ENCODE results near the gene TUT4. TPM values are rescaled to one million over a fixed set of nuclear protein-coding genes. Genes with fewer than 3 reads are reported as not detected.
A peak's percentile ranks its signal among the peaks of the same experiment; 100 is the strongest.

TUT4 gene
- total RNA-seq, 2 experiments from 2014 or later: 48.1 to 51.2 TPM

DNA sequence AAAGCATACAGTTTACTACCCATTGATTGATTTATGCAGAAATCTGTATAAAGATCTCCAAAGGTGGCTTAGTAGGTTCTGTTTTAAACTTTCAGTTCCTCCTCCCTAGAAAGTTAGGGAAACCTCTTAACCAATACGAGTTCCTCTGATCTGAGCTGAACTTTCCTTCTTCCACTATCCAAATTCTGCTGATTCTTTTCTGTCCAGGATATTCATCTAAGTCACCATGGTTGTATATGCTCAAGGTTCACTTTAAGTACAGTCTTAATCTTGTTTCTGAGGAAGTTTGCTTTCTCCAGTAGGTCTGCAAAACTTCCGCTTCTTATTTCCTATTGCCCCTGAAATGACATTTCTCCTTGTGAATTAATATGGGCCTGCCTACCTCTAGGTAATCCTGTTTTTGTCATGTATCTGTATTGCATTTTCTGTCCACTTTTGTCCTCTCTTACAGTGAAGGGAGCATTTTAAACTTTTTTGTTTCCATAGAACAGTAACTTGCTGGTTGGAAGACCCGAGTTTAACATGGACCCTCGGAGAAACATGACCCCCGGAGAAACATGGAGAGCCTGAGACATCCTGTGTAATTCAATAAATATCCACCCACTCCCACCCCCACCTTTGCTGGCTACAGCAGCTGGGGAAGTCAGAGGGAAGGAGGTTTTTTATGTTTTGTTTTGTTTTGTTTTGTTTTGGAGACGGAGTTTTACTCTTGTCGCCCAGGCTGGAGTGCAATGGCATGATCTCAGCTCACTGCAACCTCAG is 16.7 kb upstream of the TUT4 start:
- Mint-ChIP-seq H3K9me3 (no peaks in the 10 kb centered on the region), H3K27ac (no peak overlapping the region), H3K27me3 (ENCODE audit: low read depth) (no peaks in the 10 kb centered on the region), H3K36me3 (ENCODE audit: low read depth) (no peaks in the 10 kb centered on the region), H3K4me3 (no peak overlapping the region), H3K4me1 (ENCODE audit: low read depth) (peaks cover 21% of the 10 kb centered on the region)
- CTCF ChIA-PET: no interaction called here
- intact Hi-C loops (cut with micrococcal nuclease): no loop called here
- DNase-seq: no peak

GRCh38 chr1:52567943-52568342 is 15.1 kb upstream of the TUT4 start:
- CTCF ChIA-PET: interaction anchor here (0.8 to 1.2 kb wide), 2 partner anchors 11 to 14 kb away, joined by 3 read pairs; no protein-coding TSS in a partner anchor
- Mint-ChIP-seq H3K9me3 (no peaks in the 10 kb centered on the region), H3K27me3 (ENCODE audit: low read depth) (no peaks in the 10 kb centered on the region), H3K36me3 (ENCODE audit: low read depth) (no peaks in the 10 kb centered on the region), H3K27ac (no peak overlapping the region), H3K4me3 (no peak overlapping the region), H3K4me1 (ENCODE audit: low read depth) (peaks cover 17% of the 10 kb centered on the region)
- intact Hi-C loops (cut with micrococcal nuclease): no loop called here
- no peak for DNase-seq

- DNase-seq: no peak
- Mint-ChIP-seq H3K27me3 (ENCODE audit: low read depth) (no peaks in the 10 kb centered on the region), H3K27ac (no peak overlapping the region), H3K4me1 (ENCODE audit: low read depth) (peaks cover under 1% of the 10 kb centered on the region), H3K9me3 (no peaks in the 10 kb centered on the region), H3K4me3 (no peak overlapping the region), H3K36me3 (ENCODE audit: low read depth) (no peaks in the 10 kb centered on the region)
- CTCF ChIA-PET: no interaction called here
- intact Hi-C loops (cut with micrococcal nuclease): no loop called here
Observed at GRCh38 chr1:52562766-52563165, 9.9 kb upstream of the TUT4 start.

- H3K27ac Mint-ChIP-seq: no peak overlapping the region
- intact Hi-C loops (cut with micrococcal nuclease): no loop called here
- CTCF ChIA-PET: no interaction called here
- no peaks in the 10 kb centered on the region for H3K9me3 Mint-ChIP-seq
- no peaks in the 10 kb centered on the region for H3K27me3 Mint-ChIP-seq (ENCODE audit: low read depth)
- H3K4me1 Mint-ChIP-seq (ENCODE audit: low read depth): no peaks in the 10 kb centered on the region
- H3K36me3 Mint-ChIP-seq (ENCODE audit: low read depth): no peaks in the 10 kb centered on the region
- H3K4me3 Mint-ChIP-seq: no peak overlapping the region
- no peak for DNase-seq
Observed at GRCh38 chr1:52559875-52560274, 7.0 kb upstream of the TUT4 start.

DNA sequence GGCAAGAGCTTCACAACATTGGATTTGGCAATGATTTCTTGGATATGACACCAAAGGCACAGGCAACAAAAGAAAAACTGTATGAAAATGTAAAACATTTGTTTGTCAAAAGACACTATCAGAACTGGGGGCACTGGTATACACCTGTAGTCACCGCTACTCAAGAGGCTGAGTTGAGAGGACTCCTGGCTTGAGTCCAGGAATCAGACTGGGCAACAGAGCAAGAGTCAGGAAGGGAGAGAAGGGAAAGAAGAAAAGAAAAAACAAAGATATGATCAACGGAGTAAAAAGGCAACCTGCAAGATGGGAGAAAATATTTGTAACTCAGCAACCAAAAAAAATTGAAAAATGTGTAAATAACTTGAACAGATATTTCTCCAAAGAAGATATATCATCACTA is 6.0 kb upstream of the TUT4 start:
- no peaks in the 10 kb centered on the region for H3K27me3 Mint-ChIP-seq (ENCODE audit: low read depth)
- H3K36me3 Mint-ChIP-seq (ENCODE audit: low read depth): no peaks in the 10 kb centered on the region
- no peak overlapping the region for H3K4me3 Mint-ChIP-seq
- no peak for DNase-seq
- peaks cover 7% of the 10 kb centered on the region for H3K4me1 Mint-ChIP-seq (ENCODE audit: low read depth)
- CTCF ChIA-PET: no interaction called here
- intact Hi-C loops (cut with micrococcal nuclease): no loop called here
- no peak overlapping the region for H3K27ac Mint-ChIP-seq
- H3K9me3 Mint-ChIP-seq: no peaks in the 10 kb centered on the region

DNA sequence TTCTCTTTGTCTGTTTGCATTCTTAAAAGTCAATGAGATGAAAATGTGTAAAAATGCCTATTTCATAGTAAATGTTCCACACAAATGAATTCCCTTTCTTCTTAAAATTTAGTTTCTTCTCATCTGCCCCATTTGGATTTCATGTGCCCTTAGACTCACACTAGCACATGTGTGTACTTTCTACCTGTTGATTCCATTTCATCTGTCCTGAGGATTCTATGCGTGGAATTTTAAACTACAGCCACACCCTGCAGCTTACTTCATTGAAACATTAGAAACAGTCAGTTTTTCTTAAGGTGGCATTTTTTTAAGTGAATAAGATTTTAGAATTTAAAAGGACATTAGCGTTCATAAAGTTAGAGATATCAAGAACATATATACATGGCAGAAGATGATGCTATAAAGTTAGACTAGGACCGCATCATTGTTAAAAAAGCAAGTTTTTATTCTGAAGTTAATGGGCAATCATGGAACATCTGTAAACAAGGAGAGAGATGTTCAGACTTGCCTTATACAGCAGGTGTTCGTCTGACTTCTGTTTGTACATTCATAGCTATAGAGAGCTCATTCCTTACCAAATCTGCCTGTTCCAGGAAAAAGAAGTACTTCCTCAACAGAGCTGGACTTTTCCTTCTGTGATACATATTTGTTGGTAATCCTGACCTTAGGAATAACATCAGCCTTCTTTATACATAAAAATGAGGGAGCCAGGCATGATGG is 3.9 kb upstream of the TUT4 start:
- Mint-ChIP-seq H3K27ac (no peak overlapping the region), H3K4me3 (no peak overlapping the region), H3K27me3 (ENCODE audit: low read depth) (no peaks in the 10 kb centered on the region), H3K9me3 (no peaks in the 10 kb centered on the region), H3K4me1 (ENCODE audit: low read depth) (peaks cover 8% of the 10 kb centered on the region), H3K36me3 (ENCODE audit: low read depth) (no peaks in the 10 kb centered on the region)
- CTCF ChIA-PET: interaction anchor here (0.7 kb wide), 1 partner anchor 11 kb away, joined by 3 read pairs; no protein-coding TSS in a partner anchor
- DNase-seq: no peak
- intact Hi-C loops (cut with micrococcal nuclease): no loop called here

- Mint-ChIP-seq H3K4me3 (peak overlapping the region; percentile 41), H3K27ac (no peak overlapping the region), H3K36me3 (ENCODE audit: low read depth) (no peaks in the 10 kb centered on the region), H3K4me1 (ENCODE audit: low read depth) (peaks cover 16% of the 10 kb centered on the region), H3K9me3 (no peaks in the 10 kb centered on the region), H3K27me3 (ENCODE audit: low read depth) (no peaks in the 10 kb centered on the region)
- CTCF ChIA-PET: no interaction called here
- intact Hi-C loops (cut with micrococcal nuclease): loop anchor here (5.0 kb wide), 3 partner anchors 133 to 1587 kb away; partner anchors contain the start of gene ZFYVE9
- no peak for DNase-seq
Observed at GRCh38 chr1:52554756-52555155, 1.9 kb upstream of the TUT4 start.

DNA sequence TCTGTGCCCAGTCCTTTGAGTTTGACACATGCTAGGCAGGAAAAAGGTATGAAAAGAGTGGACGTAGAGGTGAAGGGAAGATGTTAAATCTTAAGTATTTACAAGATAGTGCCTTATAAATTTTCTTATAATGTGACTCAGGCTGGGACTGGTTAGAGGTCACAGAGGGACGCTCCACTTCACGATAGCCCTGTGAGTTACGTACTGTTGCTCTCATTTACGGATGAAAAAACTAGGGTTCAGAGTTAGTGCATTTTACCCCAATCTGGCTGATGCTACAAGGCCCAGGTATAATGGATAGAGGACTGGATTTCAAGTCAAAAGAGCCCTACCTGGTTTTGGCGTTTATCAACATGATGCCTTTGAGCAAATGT is 1.4 kb upstream of the TUT4 start:
- H3K9me3 Mint-ChIP-seq: no peaks in the 10 kb centered on the region
- no peaks in the 10 kb centered on the region for H3K36me3 Mint-ChIP-seq (ENCODE audit: low read depth)
- CTCF ChIA-PET: interaction anchor here (0.7 to 0.9 kb wide), 2 partner anchors 13 to 52 kb away, joined by 3 read pairs; no protein-coding TSS in a partner anchor
- peak overlapping the region; percentile 50 for H3K4me3 Mint-ChIP-seq
- DNase-seq: no peak
- H3K27me3 Mint-ChIP-seq (ENCODE audit: low read depth): no peaks in the 10 kb centered on the region
- intact Hi-C loops (cut with micrococcal nuclease): loop anchor here (5.0 kb wide), 3 partner anchors 133 to 1587 kb away; partner anchors contain the start of gene ZFYVE9
- H3K4me1 Mint-ChIP-seq (ENCODE audit: low read depth): peaks cover 21% of the 10 kb centered on the region
- no peak overlapping the region for H3K27ac Mint-ChIP-seq

GRCh38 chr1:52553362-52554266 is 722 bp upstream of the TUT4 start:
- Mint-ChIP-seq H3K4me3 (peak overlapping the region; percentile 50), H3K9me3 (no peaks in the 10 kb centered on the region), H3K27me3 (ENCODE audit: low read depth) (no peaks in the 10 kb centered on the region), H3K36me3 (ENCODE audit: low read depth) (no peaks in the 10 kb centered on the region), H3K4me1 (ENCODE audit: low read depth) (peaks cover 28% of the 10 kb centered on the region), H3K27ac (no peak overlapping the region)
- CTCF ChIA-PET: interaction anchor here (0.7 to 1.3 kb wide), 3 partner anchors 14 to 130 kb away, joined by 3 to 4 read pairs (median 3); no protein-coding TSS in a partner anchor
- DNase-seq: peak; percentile 91
- intact Hi-C loops (cut with micrococcal nuclease): loop anchor here (1.0 to 5.0 kb wide), 10 partner anchors 49 to 1586 kb away; partner anchors contain the start of genes CC2D1B, GPX7, NRDC and ORC1

GRCh38 chr1:52552236-52552504 is 722 bp downstream of the TUT4 start:
- H3K27me3 Mint-ChIP-seq (ENCODE audit: low read depth): no peaks in the 10 kb centered on the region
- peaks cover 3% of the 10 kb centered on the region for H3K36me3 Mint-ChIP-seq (ENCODE audit: low read depth)
- CTCF ChIA-PET: interaction anchor here (1.3 kb wide), 1 partner anchor 129 kb away, joined by 4 read pairs; no protein-coding TSS in a partner anchor
- DNase-seq: peak; percentile 83
- peaks cover 36% of the 10 kb centered on the region for H3K4me1 Mint-ChIP-seq (ENCODE audit: low read depth)
- no peak overlapping the region for H3K4me3 Mint-ChIP-seq
- no peak overlapping the region for H3K27ac Mint-ChIP-seq
- no peaks in the 10 kb centered on the region for H3K9me3 Mint-ChIP-seq
- intact Hi-C loops (cut with micrococcal nuclease): loop anchor here (1.0 to 5.0 kb wide), 6 partner anchors 107 to 1585 kb away; partner anchors contain the start of genes TXNDC12 and ZFYVE9

DNA sequence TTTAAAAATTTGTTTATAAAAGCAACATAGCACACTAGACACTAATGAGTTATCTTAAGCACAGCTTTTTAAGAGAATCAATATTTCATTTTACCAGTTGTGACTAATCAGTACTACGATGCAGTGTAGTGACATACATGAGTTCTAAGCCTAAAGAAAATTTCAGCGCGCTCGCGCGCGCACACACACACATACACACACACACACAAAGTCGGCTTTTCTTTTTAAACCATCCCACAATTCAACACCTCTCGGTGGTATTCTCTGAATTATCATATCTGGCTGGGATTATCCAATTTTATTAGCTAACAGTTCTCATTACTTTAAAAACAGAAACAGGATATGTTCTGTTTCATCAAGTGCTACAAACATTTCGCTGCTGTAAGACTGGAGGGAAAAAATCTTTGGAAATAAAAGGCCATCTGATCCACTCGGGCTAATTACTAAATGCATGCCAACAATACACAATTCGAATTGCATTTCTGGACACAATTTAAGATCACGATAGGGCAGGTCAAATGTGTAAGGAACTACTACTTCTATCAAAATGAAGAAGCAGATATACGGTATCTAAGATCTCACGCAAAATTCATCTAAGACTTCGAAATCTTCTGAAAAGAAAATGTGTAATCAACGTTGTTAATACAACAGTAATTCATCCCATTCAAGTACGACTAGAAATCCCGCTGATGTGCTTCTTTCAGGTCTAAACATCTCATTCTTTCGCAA is 1.2 kb downstream of the TUT4 start:
- no peak overlapping the region for H3K27ac Mint-ChIP-seq
- peaks cover 7% of the 10 kb centered on the region for H3K36me3 Mint-ChIP-seq (ENCODE audit: low read depth)
- intact Hi-C loops (cut with micrococcal nuclease): loop anchor here (1.0 to 5.0 kb wide), 6 partner anchors 107 to 1584 kb away; partner anchors contain the start of genes TXNDC12 and ZFYVE9
- CTCF ChIA-PET: interaction anchor here (1.0 to 1.7 kb wide), 2 partner anchors 26 to 148 kb away, joined by 3 to 5 read pairs; partner anchors contain the start of genes ORC1 and PRPF38A
- H3K4me3 Mint-ChIP-seq: no peak overlapping the region
- H3K27me3 Mint-ChIP-seq (ENCODE audit: low read depth): no peaks in the 10 kb centered on the region
- DNase-seq: peak; percentile 73
- no peaks in the 10 kb centered on the region for H3K9me3 Mint-ChIP-seq
- peaks cover 39% of the 10 kb centered on the region for H3K4me1 Mint-ChIP-seq (ENCODE audit: low read depth)

Data from activated naive CD4-positive, alpha-beta T cell treated with anti-CD3 and anti-CD28 coated beads for 36 hours (primary cell).